GM21515 (cell line): ENCODE results near the gene ISG20L2.

Source experiments
- ATAC-seq: cut with Tn5 transposase; IDR thresholded peaks from one replicate; pipeline ENCODE4 v1.9.1; 2021; ENCODE audit not compliant: unreplicated experiment

The ISG20L2 gene

DNA sequence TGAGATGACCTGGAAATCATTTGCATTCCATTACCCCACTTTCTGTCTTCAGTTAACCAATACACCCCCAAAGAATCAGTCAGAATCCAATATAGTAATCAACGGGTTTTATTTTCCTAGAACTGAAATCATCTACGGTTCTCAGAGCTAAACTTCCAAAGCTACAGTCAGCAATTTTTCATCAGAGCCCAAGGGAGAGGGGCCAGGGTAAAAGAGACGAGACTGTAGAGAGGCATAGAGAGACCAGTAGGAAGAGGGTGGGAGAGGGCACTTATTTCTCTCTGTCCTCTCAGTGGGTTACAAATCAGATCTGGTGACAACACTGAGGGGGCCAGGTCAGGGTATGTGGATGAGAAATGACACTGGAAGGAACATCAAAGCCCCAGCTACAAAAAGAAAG lies 13.5 kb upstream of the ISG20L2 start:
- no peak for ATAC-seq

- peak; percentile 1 for ATAC-seq
Observed at GRCh38 chr1:156741481-156741983, 13.0 kb upstream of the ISG20L2 start.

DNA sequence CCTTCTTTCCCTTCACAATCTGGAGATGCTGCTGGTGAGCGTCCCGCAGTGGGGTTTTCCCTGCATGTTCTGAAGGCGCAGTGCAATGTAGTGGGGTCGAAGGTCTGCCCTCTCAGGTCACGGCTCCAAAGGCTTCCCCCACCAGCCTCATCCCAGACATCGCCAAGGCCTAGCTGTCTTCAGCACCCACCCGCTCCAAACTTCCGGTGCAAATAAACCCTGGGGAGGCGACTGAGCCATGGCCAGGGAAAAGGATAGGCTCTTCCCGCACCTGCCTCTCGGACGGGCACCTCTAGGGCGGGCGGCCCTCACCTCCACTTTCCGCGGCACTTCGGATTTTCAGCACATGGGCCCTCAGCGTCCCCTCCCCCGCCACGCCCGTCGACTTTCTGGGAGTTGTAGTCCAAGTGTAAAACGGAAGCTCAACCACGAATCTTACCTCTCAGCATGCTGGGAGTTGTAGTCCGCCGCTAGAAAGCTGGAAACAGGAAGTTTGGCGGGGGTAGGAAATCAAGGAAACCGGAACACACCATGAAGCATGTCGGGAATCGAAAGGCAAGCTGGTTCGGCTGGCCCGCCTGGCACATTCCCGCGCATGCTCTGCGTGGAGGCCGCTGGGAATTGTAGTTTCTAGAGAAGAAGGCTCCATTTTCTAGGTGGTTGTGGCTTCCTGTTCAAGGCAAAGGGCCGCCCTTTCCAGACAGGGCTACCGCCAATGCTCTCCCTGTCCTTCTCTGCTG lies 12.3 kb upstream of the ISG20L2 start, which contains the start of gene MRPL24:
MRPL24 (minus strand) TSS at position 348 of the 740 bp plus-strand sequence. CDS start 2,384 bp downstream, outside the sequence.
- ATAC-seq: peak; percentile 68

- ATAC-seq: peak; percentile 2
Observed at GRCh38 chr1:156740237-156740740, 11.7 kb upstream of the ISG20L2 start.

DNA sequence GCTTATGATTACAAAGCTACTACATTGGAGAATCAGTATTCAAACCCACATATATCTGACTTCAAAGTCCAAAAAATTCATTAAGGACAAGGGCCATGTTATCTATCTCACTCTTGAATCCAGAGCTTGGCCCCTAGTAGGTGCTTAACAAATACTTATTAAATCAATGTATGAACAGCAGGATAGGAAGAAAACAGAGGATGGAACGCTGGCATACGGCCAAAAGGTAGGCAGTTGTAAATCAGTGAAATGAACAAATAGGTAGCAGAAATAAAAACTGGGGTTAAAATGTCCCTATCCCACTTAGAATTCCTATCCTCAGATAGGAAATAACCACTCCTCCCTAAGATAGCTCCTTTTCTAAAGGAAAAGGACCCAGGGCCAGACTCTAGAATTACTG lies 10.3 kb upstream of the ISG20L2 start:
- no peak for ATAC-seq

- ATAC-seq: no peak
Observed at GRCh38 chr1:156738407-156738806, 9.8 kb upstream of the ISG20L2 start.

- no peak for ATAC-seq
Observed at GRCh38 chr1:156733989-156734584, 5.5 kb upstream of the ISG20L2 start.

- ATAC-seq: peak; percentile 46
Observed at GRCh38 chr1:156727926-156728598, 504 bp downstream of the ISG20L2 start, which contains the start of gene METTL25B. TSS of gene METTL25B (plus strand) at chr1:156728469. CDS start at chr1:156729105, 636 bp downstream.

GRCh38 chr1:156727492-156727891 lies 1.1 kb downstream of the ISG20L2 start:
- no peak for ATAC-seq

GRCh38 chr1:156726549-156727226 lies 1.9 kb downstream of the ISG20L2 start:
- no peak for ATAC-seq

DNA sequence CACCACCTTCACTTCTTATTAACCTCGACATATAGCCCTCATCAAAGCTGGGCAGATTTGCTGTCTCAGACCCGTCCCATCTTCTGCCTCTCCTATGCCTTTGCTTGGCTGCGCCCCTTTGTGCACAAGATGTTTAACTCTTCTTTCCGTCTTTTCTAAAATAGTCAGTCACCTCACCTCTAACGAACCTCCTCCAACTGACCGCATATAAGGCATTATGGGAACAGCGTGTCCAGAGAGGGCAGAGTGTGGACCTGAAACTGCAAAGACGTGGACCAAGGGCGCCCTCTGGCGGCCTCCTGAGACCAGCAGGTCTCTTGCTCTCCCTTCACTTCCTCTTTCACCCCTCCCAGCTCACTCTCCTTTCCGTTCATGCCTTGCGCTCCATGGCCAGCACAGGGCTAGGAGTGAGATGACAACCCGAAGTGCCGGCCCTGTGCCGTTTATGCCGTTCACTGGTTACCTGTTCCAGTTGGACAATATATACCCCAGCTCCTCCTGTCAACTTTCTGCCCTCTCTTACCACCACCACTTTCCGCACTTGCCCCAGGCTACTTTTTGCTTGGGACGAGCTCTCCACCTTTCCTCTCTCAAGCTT lies 2.8 kb downstream of the ISG20L2 start:
- ATAC-seq: peak; percentile 35

GRCh38 chr1:156721535-156721934 lies 7.0 kb downstream of the ISG20L2 start:
- no peak for ATAC-seq

DNA sequence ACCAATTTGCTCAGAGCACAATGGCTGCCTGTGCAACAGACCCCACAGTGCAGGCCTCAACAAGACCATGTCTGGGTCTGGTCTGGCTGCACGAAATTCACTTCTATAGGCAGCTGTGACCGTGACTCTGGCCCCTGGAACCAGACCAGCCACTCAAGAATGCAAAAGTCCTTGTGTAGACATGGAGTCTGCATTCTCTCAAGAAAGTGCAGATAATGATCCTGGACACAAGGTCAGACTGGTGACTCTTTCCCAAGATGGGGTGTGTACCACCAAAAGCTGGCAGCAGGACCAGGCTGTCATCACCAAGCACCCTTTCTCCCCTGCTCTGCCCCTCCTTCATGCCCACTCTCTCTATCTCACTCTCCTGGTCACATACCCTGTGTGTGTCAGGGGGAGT lies 7.4 kb downstream of the ISG20L2 start:
- no peak for ATAC-seq

DNA sequence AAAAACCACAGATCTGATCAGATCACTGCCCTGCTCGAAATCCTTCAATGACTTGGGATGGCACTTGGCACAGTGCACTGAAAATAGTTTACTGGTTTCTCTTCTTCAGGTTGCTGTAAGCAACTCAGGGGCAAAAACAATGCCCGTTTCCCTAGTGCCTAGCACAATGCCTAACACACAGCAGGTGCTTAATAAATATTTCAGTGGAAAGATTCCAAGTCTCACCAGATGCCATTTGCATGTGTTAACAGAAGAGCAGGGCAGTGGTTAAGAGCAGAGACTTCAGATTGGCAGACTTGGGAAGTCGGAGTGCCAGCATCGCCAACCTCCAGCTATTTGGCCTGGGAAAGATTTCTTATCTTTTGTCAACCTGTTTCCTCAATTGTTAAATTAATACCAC lies 11.2 kb downstream of the ISG20L2 start:
- no peak for ATAC-seq

GRCh38 chr1:156714830-156715229 lies 13.7 kb downstream of the ISG20L2 start:
- ATAC-seq: no peak

- ATAC-seq: no peak
Observed at GRCh38 chr1:156712626-156713025, 15.9 kb downstream of the ISG20L2 start.

- no peak for ATAC-seq
Observed at GRCh38 chr1:156711011-156711817, 17.4 kb downstream of the ISG20L2 start.

DNA sequence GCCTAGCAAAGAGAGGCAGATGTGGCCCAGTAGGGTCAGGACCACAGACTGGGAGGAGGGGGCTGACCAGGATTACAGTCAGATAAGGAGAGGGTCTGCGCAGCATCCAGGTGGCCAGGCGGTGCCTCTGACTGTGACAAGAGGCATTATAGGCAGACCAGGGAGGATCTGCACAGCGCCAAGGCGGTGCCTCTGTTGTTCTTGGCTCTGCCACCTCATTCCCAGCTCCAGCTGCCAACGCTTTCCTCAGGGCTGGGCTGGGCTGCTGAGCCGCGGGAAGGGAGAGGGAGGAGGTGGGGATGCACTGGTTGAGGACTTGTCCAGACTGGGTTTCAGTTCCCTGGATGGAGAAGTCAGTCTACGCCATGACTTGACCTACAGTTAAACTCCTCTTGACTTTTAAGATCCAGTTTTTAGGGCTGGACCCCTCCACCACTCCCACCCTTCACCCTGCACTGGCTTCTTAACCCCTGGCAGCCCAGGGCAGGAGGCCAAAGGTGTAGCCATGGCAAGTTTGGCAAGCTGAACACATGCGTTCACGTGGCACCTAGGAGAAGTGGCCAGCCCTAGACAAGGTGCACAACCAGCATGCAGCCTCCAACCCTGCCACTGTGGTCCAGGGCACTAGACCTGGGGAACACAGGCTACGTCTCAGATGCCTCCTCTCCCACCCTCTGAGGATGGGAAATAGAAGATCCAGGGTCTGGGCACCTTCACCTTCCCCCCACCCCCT lies 18.6 kb downstream of the ISG20L2 start:
- ATAC-seq: no peak

- ATAC-seq: no peak
Observed at GRCh38 chr1:156709031-156709430, 19.5 kb downstream of the ISG20L2 start.
